ENCODE measurements around the gene TOMM34.

The TOMM34 gene

GRCh38 chr20:44901974-44902373, 58.2 kb downstream of the TOMM34 start:
- Histone ChIP-seq H3K36me3 (peaks cover 57 to 61% (median 58%) of the 10 kb centered on the region in 3 donors), H3K4me1 (peaks cover 0 to 36% (median 13%) of the 10 kb centered on the region in 4 donors), H3K27me3 (no peaks in the 10 kb centered on the region), H3K4me3 (no peak overlapping the region), H3K9me3 (no peaks in the 10 kb centered on the region), H3K27ac (no peak overlapping the region)
- TF ChIP-seq CTCF (IDR thresholded peaks at IDR 0.05), result no peak
- DNase-seq, result no peak
- intact Hi-C loops (cut with DNase I; ENCODE audit: low total_unique reads), result no loop called here

- TF ChIP-seq CTCF (IDR thresholded peaks at IDR 0.05), result no peak
- no peak overlapping the region for H3K4me3 ChIP-seq
- no peak for DNase-seq
- peaks cover 41 to 45% (median 42%) of the 10 kb centered on the region in 3 donors for H3K36me3 ChIP-seq
- intact Hi-C loops (cut with DNase I; ENCODE audit: low total_unique reads), result no loop called here
- H3K4me1 ChIP-seq, result peaks cover 0 to 52% (median 28%) of the 10 kb centered on the region in 4 donors
- H3K27ac ChIP-seq, result no peak overlapping the region
- no peaks in the 10 kb centered on the region for H3K9me3 ChIP-seq
- no peaks in the 10 kb centered on the region for H3K27me3 ChIP-seq
These were observed 59.9 kb downstream of the TOMM34 start for GRCh38 chr20:44900231-44900854.

- Histone ChIP-seq H3K27me3 (no peaks in the 10 kb centered on the region), H3K4me3 (no peak overlapping the region), H3K9me3 (no peaks in the 10 kb centered on the region), H3K36me3 (peaks cover 9 to 15% (median 13%) of the 10 kb centered on the region in 3 donors), H3K4me1 (peaks cover 0 to 79% (median 37%) of the 10 kb centered on the region in 4 donors), H3K27ac (peak overlapping the region in 1 of 2 donors; percentile 40)
- no peak for DNase-seq
- no peak for TF ChIP-seq CTCF (IDR thresholded peaks at IDR 0.05)
- intact Hi-C loops (cut with DNase I; ENCODE audit: low total_unique reads), result no loop called here
These were observed 63.1 kb downstream of the TOMM34 start for GRCh38 chr20:44897133-44897532.

GRCh38 chr20:44896583-44896982, 63.6 kb downstream of the TOMM34 start:
- Histone ChIP-seq H3K27me3 (no peaks in the 10 kb centered on the region), H3K36me3 (peaks cover 4 to 9% (median 8%) of the 10 kb centered on the region in 3 donors), H3K9me3 (no peaks in the 10 kb centered on the region), H3K4me1 (peaks cover 0 to 83% (median 39%) of the 10 kb centered on the region in 4 donors), H3K4me3 (no peak overlapping the region), H3K27ac (peak overlapping the region in 1 of 2 donors; percentile 40)
- no peak for TF ChIP-seq CTCF (IDR thresholded peaks at IDR 0.05)
- no peak for DNase-seq
- intact Hi-C loops (cut with DNase I; ENCODE audit: low total_unique reads), result no loop called here

- DNase-seq, result no peak
- no peak overlapping the region for H3K4me3 ChIP-seq
- H3K36me3 ChIP-seq, result no peaks in the 10 kb centered on the region
- no peaks in the 10 kb centered on the region for H3K9me3 ChIP-seq
- H3K4me1 ChIP-seq, result peaks cover 0 to 89% (median 49%) of the 10 kb centered on the region in 4 donors
- no peak for TF ChIP-seq CTCF (IDR thresholded peaks at IDR 0.05)
- intact Hi-C loops (cut with DNase I; ENCODE audit: low total_unique reads), result no loop called here
- no peaks in the 10 kb centered on the region for H3K27me3 ChIP-seq
- no peak overlapping the region for H3K27ac ChIP-seq
These were observed 65.2 kb downstream of the TOMM34 start for GRCh38 chr20:44894959-44895358.
